PC-3 (cell line): ENCODE results near the gene CAP2.

Experiments
- CTCF ChIP-seq: fragments of 300-600 bp; sonication (generic); conservative IDR thresholded peaks from 2 replicates; pipeline ENCODE4 v1.5.1; 2017; ENCODE audit warnings: antibody characterized with exemption, low read depth, mild to moderate bottlenecking, low read length
- EZH2 ChIP-seq: fragments of 300-600 bp; sonication (generic); IDR thresholded peaks from one replicate; pipeline ENCODE4 v1.6.1; 2017; ENCODE audit warnings: antibody characterized with exemption, mild to moderate bottlenecking, low read length; ENCODE audit not compliant: unreplicated experiment
- EZH2phosphoT487 ChIP-seq: fragments of 300-600 bp; sonication (generic); IDR thresholded peaks from 2 replicates; pipeline ENCODE4 v1.6.1; 2018; ENCODE audit warnings: mild to moderate bottlenecking, antibody characterized with exemption, low read length, borderline replicate concordance

- TF ChIP-seq CTCF (no peak), EZH2phosphoT487 (no peak), EZH2 (no peak)
Observed at GRCh38 chr6:17601386-17601703, 207.9 kb downstream of the CAP2 start.
